Measurements from ENCODE around the gene TNFRSF11A. TPM values are rescaled to one million over a fixed set of nuclear protein-coding genes. Genes with fewer than 3 reads are reported as not detected.

TNFRSF11A gene
- total RNA-seq, 1 donor, result 1.1 TPM

DNA sequence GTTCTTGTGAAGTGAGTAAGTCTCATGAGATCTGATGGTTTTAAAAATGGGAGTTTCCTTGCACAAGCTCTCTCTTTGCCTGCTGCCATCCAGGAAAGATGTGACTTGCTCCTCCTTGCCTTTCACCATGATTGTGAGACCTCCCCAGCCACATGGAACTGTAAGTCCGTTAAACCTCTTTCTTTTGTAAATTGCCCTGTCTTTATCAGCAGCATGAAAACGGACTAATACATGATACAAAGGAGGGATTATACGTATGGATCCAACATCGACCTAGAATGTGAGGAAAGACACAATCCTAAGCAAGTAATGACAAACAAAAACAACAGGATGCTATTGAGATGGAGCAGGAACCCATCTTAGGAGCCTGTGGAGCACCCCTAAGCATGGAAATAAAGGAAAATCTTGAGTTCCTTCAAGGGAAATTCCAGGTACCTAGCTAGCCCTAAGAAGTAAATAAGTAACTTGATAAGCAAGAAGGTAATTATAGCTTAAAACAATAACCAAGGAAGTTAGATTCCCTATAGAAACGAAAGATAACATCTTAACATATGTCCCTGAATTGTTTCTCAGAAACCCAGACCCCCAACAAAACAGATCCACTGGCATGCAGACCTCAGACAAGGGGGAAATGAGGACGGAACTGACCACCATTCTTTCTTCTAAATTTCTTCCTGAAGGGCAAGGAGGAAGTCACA is 1.5 kb upstream of the TNFRSF11A start:
- DNase-seq (ENCODE audit: low read depth), result no peak
- H3K4me3 ChIP-seq (ENCODE audit: low read depth, low read length), result no peak overlapping the region
- TF ChIP-seq, protein P1, sequence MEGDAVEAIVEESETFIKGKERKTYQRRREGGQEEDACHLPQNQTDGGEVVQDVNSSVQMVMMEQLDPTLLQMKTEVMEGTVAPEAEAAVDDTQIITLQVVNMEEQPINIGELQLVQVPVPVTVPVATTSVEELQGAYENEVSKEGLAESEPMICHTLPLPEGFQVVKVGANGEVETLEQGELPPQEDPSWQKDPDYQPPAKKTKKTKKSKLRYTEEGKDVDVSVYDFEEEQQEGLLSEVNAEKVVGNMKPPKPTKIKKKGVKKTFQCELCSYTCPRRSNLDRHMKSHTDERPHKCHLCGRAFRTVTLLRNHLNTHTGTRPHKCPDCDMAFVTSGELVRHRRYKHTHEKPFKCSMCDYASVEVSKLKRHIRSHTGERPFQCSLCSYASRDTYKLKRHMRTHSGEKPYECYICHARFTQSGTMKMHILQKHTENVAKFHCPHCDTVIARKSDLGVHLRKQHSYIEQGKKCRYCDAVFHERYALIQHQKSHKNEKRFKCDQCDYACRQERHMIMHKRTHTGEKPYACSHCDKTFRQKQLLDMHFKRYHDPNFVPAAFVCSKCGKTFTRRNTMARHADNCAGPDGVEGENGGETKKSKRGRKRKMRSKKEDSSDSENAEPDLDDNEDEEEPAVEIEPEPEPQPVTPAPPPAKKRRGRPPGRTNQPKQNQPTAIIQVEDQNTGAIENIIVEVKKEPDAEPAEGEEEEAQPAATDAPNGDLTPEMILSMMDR (IDR thresholded peaks at IDR 0.05; ENCODE audit: insufficient read depth, low read length), result no peak

DNA sequence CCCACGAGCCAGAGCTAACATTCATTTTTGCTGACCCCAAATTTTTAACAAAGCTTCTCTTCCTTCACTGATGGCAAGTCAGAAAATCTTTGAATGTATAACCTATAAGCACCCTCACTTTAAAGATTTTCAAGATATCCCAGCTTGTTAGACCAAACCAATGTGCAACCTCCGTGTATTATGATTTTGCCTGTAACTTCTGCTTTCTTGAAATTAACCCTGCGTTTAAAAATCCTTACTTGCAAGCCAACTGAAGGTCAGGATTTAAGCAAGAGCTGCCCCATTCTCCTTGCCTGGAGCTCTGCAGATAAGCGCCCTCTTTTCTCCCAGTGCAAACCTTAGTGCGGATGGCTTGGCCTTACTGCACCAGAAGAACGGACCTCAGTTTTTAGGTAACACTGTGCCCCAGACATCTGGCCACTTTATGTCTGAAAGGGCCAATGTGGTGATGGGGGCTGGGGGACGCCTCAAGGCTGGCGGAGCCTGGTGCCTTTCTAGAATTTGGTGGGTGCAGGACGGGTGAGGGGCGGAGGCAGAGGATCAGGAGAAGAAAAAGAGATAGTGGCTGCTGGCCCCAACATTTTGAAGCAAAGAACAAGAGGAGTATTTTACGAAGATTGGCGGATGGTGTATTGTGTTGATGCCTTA is 805 bp upstream of the TNFRSF11A start:
- H3K4me3 ChIP-seq (ENCODE audit: low read depth, low read length), result no peak overlapping the region
- TF ChIP-seq, protein P1 (IDR thresholded peaks at IDR 0.05; ENCODE audit: insufficient read depth, low read length), result no peak
- DNase-seq (ENCODE audit: low read depth), result no peak

DNA sequence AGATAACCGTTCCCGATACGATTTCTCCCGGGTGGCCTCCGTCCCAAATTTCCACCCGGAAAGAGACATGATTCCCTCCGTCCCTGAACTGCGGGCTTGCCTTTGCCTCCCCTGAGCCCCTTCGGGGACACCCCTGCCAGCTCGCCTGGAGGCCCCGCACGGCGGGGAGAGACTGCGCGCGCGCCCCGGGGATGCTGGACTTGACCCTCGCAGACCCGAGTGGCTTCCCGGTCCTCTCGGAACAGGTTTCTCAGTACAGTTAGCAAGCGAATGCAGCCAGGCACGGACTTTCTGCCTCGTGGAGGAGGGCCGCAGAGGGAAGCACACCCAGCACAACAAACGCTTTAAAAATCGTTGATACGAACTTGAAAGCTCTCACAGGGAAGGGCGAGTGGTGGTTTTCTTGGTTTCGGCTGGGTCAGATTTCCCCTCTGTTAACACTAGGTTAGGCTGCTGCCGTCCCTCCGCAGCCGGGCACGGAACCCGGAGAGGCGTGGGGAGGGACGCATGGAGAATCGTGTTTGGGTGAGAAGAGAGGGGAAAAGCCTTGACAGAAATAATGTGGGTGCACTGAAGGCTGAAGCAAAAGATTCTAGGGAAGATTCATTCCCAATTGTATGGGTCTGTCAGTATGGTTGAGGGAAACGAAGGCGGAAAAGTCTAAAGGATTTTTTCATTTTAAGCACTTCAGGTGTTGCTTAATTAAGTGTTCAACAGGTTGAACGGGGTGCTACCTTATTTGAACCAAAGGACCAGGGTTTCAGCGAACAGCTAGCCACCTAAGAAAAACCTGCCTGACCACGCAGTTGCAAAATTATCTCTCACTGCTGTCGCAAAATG is 916 bp downstream of the TNFRSF11A start:
- peak overlapping the region; percentile 66 for H3K4me3 ChIP-seq (ENCODE audit: low read depth, low read length)
- no peak for DNase-seq (ENCODE audit: low read depth)
- TF ChIP-seq, protein P1 (IDR thresholded peaks at IDR 0.05; ENCODE audit: insufficient read depth, low read length), result no peak

DNA sequence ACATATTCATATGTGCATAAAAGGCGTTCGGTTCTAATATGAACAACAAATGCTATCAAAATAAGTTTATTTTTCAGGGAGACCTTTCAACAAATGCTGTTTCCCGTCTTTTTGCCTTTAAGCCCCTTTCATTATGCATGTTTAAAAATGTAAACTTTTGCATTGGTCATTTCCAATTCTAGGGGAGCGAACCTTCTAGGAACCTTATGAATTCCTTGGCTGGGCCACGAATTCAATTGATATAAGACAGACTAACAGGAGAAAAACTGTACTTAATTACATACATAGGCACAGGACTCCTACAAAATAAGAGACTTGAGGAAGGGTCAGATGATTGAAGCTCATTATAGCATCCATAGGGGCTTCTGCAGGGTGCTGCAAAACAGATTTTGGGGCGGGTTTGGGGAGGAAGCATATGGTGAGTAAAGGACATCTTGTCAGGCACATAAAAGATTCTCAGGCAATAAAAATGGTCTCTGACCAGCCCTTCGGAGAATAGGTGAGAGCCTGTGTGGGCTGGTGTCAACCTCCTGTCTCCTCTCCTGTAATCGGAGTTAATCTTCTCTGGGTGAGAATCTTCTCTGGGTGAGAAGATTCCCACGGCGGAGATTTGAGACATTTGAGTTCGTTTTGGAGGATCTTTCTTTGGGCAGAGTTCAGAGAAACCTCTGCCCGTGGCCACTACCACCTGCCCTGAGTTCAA is 1.7 kb downstream of the TNFRSF11A start:
- no peak overlapping the region for H3K4me3 ChIP-seq (ENCODE audit: low read depth, low read length)
- DNase-seq (ENCODE audit: low read depth), result no peak
- TF ChIP-seq, protein P1 (IDR thresholded peaks at IDR 0.05; ENCODE audit: insufficient read depth, low read length), result no peak

DNA sequence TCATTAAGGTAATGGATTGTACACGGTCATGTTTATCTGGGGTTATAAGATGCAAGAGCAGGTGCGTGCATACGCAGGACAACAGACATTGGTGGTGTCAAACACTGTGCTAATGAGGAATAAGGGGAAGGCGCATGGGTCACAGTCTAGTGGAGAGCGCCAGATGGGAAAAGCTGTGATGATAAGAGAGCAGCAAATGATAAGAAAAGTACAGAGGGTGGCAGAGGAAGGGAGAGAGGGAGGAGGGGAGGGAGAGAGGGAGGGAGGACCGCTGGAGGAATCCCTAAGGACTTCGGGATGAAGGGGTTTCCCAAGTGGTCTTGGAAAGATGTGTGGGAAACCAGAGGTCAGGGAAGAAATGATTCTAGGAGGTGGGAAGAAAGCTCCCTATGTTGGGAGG is 2.9 kb downstream of the TNFRSF11A start:
- no peak overlapping the region for H3K4me3 ChIP-seq (ENCODE audit: low read depth, low read length)
- TF ChIP-seq, protein P1 (IDR thresholded peaks at IDR 0.05; ENCODE audit: insufficient read depth, low read length), result no peak

More for the DNA sequence above, 2.9 kb downstream of the TNFRSF11A start:
- no peak for DNase-seq (ENCODE audit: low read depth)
